ENCODE results near the gene ZBED3. TPM values are rescaled to one million over a fixed set of nuclear protein-coding genes. Genes with fewer than 3 reads are reported as not detected.
"Not testable (repeated sequence)": the region's sequence is repeated elsewhere in the genome, so short reads cannot be mapped to it uniquely, and the experiment has no call there.

The ZBED3 gene
- total RNA-seq, 2 donors from 2014 or later = 9.7 to 10.0 TPM

GRCh38 chr5:77080905-77081304 is 6.2 kb downstream of the ZBED3 start:
- intact Hi-C loops (cut with DNase I) = no loop called here
- ATAC-seq (no peak), DNase-seq (no peak)

DNA sequence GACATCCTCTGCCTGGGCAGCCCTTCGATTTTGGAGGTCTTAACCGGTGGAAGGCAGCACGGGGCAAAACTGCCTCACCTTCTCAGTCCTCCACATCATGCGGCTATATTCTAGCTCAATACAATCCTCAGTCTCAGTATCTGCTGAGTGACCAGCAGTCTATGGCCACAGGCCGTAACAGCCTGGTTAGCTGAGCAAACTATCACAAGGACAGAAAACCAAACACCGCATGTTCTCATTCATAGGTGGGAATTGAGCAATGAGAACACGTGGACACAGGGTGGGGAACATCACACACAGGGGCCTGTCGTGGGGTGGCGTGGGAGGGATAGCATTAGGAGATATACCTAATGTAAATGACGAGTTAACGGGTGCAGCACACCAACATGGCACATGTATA is 6.6 kb downstream of the ZBED3 start:
- DNase-seq; intact Hi-C loops (cut with DNase I): not testable (repeated sequence)

DNA sequence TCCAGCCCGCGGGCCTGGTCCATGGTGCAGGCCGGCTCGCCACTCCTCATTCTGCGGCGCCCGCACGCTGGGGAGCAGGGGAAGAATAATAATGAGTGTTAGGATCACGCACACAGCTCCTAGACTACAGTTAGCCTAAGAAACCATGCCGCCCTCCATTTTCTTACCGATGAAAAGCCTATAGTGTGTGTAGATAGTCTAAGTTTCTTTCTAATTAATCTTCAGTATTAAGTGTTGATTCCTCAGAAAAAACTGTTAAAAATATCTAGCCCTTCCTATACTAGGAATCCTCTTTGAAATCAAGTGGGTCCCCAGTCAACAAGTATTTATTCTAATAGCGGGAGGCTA is 9.3 kb downstream of the ZBED3 start:
- ATAC-seq (no peak), DNase-seq (no peak)
- intact Hi-C loops (cut with DNase I) = loop anchor here (5.0 to 10.0 kb wide), 2 partner anchors 414 to 1087 kb away; partner anchors contain the start of gene WDR41 (in 1 of the 2)

More for the DNA sequence above, 6.6 kb downstream of the ZBED3 start:
- ATAC-seq = not testable (repeated sequence)

DNA sequence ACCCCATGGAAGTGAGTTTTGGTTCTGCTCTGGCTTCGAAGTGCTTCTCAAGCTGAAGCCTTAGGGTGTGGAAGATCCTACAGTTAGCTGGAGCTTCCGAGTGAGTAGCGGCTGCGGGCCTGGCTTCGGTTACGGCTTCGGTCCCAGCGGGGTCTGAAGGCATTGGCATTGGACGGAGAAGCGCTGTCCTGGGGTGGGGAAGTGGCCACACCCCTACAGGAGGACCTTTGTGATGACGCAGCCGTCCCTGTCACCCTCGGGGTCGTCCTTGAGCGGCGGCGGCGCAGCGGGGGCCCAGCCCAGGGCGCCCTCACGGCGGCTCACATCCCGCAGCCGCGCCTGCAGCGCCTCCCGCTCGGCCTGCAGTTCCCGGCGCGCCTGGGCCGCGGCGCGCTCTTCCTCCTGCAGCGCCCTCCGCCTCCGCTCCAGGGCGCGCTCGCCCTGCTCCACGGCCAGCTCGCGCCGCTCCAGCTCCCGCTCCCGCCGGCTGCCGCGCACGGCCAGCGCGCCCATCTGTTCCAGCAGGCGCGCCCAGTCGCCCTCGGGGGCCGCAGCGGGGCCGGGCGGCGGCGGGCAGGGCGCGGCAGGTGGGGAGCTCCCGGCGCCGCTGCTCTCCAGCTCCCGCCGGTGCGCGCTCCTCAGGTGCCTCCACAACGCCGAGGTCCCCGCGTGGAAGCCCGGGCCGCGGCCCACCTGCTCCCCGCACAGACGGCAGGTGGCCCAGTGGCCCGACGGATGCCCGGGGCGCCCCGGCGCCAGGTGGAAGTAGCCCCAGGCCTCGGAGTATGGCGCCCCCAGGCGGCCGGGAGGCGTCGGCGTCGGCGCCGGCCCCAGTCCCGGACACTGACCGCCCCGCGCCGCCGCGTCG is 9.9 kb downstream of the ZBED3 start:
- DNase-seq (peak; percentile 78), ATAC-seq (peak; percentile 91 to 96)
- intact Hi-C loops (cut with DNase I) = loop anchor here (5.0 to 10.0 kb wide), 2 partner anchors 415 to 1088 kb away; partner anchors contain the start of gene WDR41 (in 1 of the 2)

GRCh38 chr5:77074745-77075144 is 12.3 kb downstream of the ZBED3 start:
- no peak for ATAC-seq
- no peak for DNase-seq
- intact Hi-C loops (cut with DNase I) = loop anchor here (5.0 to 10.0 kb wide), 2 partner anchors 418 to 1090 kb away; partner anchors contain the start of gene WDR41 (in 1 of the 2)

GRCh38 chr5:77073667-77074066 is 13.4 kb downstream of the ZBED3 start:
- no peak for ATAC-seq
- DNase-seq = no peak
- intact Hi-C loops (cut with DNase I) = loop anchor here in 1 of 2 donors (10.0 kb wide), 1 partner anchor 1091 kb away; no protein-coding TSS in a partner anchor

GRCh38 chr5:77066823-77067442 is 20.2 kb downstream of the ZBED3 start:
- intact Hi-C loops (cut with DNase I) = no loop called here
- ATAC-seq (peak in 1 of 2 donors; percentile 84), DNase-seq (peak; percentile 32)

GRCh38 chr5:77066184-77066583 is 20.9 kb downstream of the ZBED3 start:
- DNase-seq = no peak
- intact Hi-C loops (cut with DNase I) = no loop called here
- ATAC-seq = peak in 1 of 2 donors; percentile 15

DNA sequence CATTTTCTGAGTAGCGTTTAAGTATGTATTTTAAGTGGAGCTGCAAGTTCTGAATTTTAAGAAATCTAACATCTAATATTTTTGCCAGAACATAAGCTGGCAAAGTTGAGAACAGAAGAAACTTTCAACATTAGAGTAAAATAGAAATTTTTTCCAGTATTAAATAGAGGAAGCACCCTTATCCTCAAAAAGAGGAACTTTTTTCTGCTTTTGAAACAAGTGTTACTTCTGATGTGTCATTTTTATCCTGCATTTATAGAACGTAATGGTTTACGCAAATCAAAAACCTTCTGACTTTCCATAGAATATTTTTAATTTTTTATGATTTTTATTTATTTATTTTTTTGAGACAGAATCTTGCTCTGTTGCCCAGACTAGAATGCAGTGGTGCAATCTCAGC is 21.8 kb downstream of the ZBED3 start:
- intact Hi-C loops (cut with DNase I) = no loop called here
- ATAC-seq = no peak

GRCh38 chr5:77064040-77064439 is 23.0 kb downstream of the ZBED3 start:
- ATAC-seq = no peak
- intact Hi-C loops (cut with DNase I) = no loop called here
- DNase-seq = no peak

More for the DNA sequence above, 21.8 kb downstream of the ZBED3 start:
- no peak for DNase-seq

DNA sequence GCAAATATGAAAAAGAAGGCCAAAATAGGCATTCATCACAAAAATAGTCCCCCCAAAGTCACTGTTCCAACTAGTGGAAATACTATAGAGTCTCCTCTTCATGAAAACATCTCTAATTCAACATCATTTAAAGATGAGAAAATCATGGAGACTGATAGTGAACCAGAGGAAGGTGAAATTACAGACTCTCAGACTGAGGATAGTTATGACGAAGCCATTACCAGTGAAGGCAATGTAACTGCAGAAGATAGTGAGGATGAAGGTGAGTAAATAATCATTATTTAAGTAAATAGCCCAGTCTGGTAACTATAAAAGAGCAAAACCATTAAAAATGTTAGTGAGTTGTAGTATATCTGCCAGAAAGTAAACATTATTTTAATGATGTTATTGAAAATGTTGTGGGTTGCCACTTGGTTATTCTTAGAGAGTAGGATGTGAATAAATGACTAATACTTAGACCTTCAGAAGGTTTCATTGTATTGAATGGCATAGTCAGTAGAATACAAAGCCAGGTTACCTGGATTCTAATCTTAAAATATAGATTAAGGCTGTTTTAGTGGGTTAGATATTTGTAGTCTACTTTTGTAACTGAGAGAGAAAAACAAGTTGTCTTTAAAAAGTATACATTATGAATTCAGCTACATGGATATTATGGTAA is 40.5 kb downstream of the ZBED3 start:
- intact Hi-C loops (cut with DNase I) = no loop called here
- no peak for DNase-seq
- ATAC-seq = no peak

DNA sequence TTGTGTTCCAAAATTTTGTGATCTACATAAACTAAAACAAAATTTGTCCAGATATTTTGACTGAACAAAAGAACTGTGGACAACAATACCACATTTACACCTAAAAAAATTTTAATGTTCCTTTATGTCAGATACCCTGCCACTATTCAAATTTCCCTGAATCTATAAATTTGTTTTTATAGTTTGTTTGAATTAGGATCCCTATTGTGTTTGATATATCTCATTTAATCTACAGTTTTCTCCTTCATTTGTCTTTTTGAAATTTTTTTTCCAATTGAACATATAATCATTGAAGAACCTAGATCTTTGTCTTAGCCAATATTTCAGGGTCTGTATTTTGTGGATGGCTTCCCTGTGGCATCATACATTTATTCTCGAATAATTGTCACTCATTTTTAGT is 51.1 kb downstream of the ZBED3 start:
- intact Hi-C loops (cut with DNase I) = no loop called here
- ATAC-seq = no peak
- DNase-seq = no peak

- intact Hi-C loops (cut with DNase I) = no loop called here
- no peak for DNase-seq
- no peak for ATAC-seq
Observed at GRCh38 chr5:77033338-77033737, 53.7 kb downstream of the ZBED3 start.

GRCh38 chr5:77032635-77033034 is 54.5 kb downstream of the ZBED3 start:
- intact Hi-C loops (cut with DNase I) = no loop called here
- DNase-seq (no peak), ATAC-seq (no peak)

DNA sequence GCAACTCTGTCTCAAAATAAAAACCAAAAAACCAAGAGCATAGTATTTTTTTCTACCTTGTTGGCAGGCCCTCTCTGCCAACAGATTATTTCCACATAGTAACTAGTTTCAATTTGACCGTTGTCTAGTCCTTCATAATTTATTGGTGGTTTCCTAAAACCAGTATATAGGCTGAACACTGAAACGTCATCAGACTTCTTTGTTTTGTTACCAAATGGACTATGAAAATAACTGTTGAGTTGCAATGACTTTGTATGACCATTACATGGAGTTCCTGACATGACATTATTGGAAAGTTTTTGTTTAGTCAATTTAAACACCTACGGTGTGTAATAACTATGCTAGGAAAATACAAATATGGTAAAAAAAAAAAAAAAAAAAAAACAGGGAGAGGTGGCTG is 55.2 kb downstream of the ZBED3 start:
- intact Hi-C loops (cut with DNase I) = no loop called here
- ATAC-seq = no peak

GRCh38 chr5:77030097-77031071 is 56.7 kb downstream of the ZBED3 start, which contains the start of gene AGGF1:
Gene AGGF1, plus strand, starts transcription at chr5:77030404. Its CDS starts 363 bp downstream, at chr5:77030767.
- DNase-seq (peak; percentile 96), ATAC-seq (peak; percentile 100)
- intact Hi-C loops (cut with DNase I) = no loop called here

More for the DNA sequence above, 55.2 kb downstream of the ZBED3 start:
- no peak for DNase-seq

DNA sequence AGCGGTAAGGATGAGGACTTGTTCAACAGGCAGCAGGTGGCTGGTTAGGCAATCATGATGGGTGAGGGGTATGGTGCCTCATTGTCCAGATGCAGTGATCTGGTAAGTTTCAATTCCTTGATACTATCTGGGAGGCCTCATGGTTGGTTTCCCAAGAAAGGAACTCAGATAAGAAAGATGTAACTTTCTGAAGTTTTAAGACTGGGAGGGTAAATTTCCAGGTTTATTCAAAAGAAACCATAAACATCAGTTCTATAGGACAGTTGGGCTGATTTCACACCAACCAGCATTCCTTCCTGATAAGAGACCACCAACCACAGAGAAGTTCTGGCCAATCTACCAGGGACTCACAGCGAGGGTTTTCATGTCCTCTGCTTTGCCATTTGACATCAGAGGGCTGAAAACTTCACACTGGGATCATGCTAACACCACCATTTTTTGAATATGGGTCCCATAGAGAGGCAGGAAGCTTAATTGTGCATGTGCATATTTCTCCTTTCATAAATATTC is 57.7 kb downstream of the ZBED3 start:
- no peak for ATAC-seq
- intact Hi-C loops (cut with DNase I) = no loop called here
- no peak for DNase-seq

- intact Hi-C loops (cut with DNase I) = no loop called here
- DNase-seq (no peak), ATAC-seq (no peak)
Observed at GRCh38 chr5:77028631-77029375, 58.3 kb downstream of the ZBED3 start.

All from left cardiac atrium (tissue), 4 donors.